ENCODE data around the gene ANO1. TPM values are rescaled to one million over a fixed set of nuclear protein-coding genes. Genes with fewer than 3 reads are reported as not detected.

The ANO1 gene
- total RNA-seq, 1 experiment from 2014 or later = 41.7 TPM

DNA sequence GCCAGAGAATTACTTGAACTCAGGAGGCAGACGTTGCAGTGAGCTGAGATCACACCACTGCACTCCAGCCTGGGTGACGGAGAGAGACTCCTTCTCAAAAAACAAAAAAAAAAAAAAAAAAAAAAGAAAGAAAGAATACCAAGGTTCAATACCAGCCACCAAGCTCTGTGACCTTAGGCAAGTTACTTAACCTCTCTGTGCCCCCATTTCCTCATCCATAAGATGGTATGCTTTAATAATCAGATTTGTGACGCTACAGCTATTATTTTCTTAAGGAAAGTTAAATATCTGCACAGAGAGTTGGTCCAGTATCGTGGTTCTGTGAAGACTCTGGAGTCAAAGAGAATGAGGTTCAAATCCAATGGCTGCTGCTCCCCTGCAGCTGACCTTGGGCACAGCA lies 67.7 kb downstream of the ANO1 start:
- Histone ChIP-seq H2AFZ (ENCODE audit: low read depth, low read length, poor library complexity, severe bottlenecking) (no peak overlapping the region), H4K20me1 (ENCODE audit: insufficient read depth) (no peaks in the 10 kb centered on the region), H3K9ac (ENCODE audit: low read length) (no peak overlapping the region), H3K4me3 (replicated peaks in 1 of 2; ENCODE audit: low read depth in 1 of 2, low read length in 2 of 2) (no peak overlapping the region), H3K27me3 (ENCODE audit: insufficient read depth, low read length) (no peaks in the 10 kb centered on the region), H3K27ac (ENCODE audit: low read depth, low read length) (no peak overlapping the region), H3K79me2 (ENCODE audit: insufficient read depth, low read length) (no peaks in the 10 kb centered on the region), H3K36me3 (ENCODE audit: control insufficient read depth in 1 of 2, insufficient read depth in 2 of 2, low read length in 2 of 2) (no peaks in the 10 kb centered on the region; a peak in 1 of 4 replicates), H3K9me2 (ENCODE audit: insufficient read depth) (no peaks in the 10 kb centered on the region), H3K4me1 (ENCODE audit: control insufficient read depth in 1 of 2, insufficient read depth in 2 of 2, low read length in 2 of 2) (peaks cover 14 to 22% of the 10 kb centered on the region in 2 experiments), H3K9me3 (ENCODE audit: control insufficient read depth in 1 of 2, insufficient read depth in 1 of 2, low read depth in 1 of 2, low read length in 2 of 2) (no peaks in the 10 kb centered on the region), H3K4me2 (ENCODE audit: low read length) (no peak overlapping the region)
- BruUV-seq (replicated peaks) = no TSS peak
- DNase-seq (ENCODE audit: low read depth, low spot score) (no peak), ATAC-seq (no peak)
- POLR2A ChIA-PET = no interaction called here
- RAD21 ChIA-PET (ENCODE audit: low non-redundant PET in 1 of 2, low total read pairs in 2 of 2, uncharacterized antibody in 2 of 2, unreplicated experiment in 2 of 2) = no interaction called here
- TF ChIP-seq, protein P1, sequence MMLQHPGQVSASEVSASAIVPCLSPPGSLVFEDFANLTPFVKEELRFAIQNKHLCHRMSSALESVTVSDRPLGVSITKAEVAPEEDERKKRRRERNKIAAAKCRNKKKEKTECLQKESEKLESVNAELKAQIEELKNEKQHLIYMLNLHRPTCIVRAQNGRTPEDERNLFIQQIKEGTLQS (IDR thresholded peaks at IDR 0.05) = no peak
- TF ChIP-seq EZH2 (IDR thresholded peaks at IDR 0.05) (no peak), EGR1 (IDR thresholded peaks at IDR 0.05; ENCODE audit: low read depth) (no peak), TCF7L2 (IDR thresholded peaks at IDR 0.05; ENCODE audit: borderline replicate concordance, extremely low read depth, insufficient read depth, insufficient read length) (no peak), FOSL1 (IDR thresholded peaks at IDR 0.05; ENCODE audit: low read depth) (no peak), ZNF274 (IDR thresholded peaks at IDR 0.05; ENCODE audit: low read depth, low read length) (no peak), SRF (IDR thresholded peaks at IDR 0.05; ENCODE audit: low read depth) (no peak), ELF1 (IDR thresholded peaks at IDR 0.05; ENCODE audit: borderline replicate concordance, low read depth) (no peak), SIN3A (IDR thresholded peaks at IDR 0.05; ENCODE audit: low read depth) (no peak), YY1 (IDR thresholded peaks at IDR 0.05; ENCODE audit: extremely low read depth, insufficient replicate concordance, low read depth, low read length) (no peak), EZH2phosphoT487 (IDR thresholded peaks at IDR 0.05; ENCODE audit: borderline replicate concordance) (no peak), POLR2A (IDR thresholded peaks at IDR 0.05; ENCODE audit: borderline replicate concordance, extremely low read depth, insufficient read depth, insufficient read length) (no peak), RAD21 (IDR thresholded peaks at IDR 0.05; ENCODE audit: low read depth) (no peak)
- TF ChIP-seq, protein P2, sequence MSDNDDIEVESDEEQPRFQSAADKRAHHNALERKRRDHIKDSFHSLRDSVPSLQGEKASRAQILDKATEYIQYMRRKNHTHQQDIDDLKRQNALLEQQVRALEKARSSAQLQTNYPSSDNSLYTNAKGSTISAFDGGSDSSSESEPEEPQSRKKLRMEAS (IDR thresholded peaks at IDR 0.05) = no peak
- TF ChIP-seq, protein P3, sequence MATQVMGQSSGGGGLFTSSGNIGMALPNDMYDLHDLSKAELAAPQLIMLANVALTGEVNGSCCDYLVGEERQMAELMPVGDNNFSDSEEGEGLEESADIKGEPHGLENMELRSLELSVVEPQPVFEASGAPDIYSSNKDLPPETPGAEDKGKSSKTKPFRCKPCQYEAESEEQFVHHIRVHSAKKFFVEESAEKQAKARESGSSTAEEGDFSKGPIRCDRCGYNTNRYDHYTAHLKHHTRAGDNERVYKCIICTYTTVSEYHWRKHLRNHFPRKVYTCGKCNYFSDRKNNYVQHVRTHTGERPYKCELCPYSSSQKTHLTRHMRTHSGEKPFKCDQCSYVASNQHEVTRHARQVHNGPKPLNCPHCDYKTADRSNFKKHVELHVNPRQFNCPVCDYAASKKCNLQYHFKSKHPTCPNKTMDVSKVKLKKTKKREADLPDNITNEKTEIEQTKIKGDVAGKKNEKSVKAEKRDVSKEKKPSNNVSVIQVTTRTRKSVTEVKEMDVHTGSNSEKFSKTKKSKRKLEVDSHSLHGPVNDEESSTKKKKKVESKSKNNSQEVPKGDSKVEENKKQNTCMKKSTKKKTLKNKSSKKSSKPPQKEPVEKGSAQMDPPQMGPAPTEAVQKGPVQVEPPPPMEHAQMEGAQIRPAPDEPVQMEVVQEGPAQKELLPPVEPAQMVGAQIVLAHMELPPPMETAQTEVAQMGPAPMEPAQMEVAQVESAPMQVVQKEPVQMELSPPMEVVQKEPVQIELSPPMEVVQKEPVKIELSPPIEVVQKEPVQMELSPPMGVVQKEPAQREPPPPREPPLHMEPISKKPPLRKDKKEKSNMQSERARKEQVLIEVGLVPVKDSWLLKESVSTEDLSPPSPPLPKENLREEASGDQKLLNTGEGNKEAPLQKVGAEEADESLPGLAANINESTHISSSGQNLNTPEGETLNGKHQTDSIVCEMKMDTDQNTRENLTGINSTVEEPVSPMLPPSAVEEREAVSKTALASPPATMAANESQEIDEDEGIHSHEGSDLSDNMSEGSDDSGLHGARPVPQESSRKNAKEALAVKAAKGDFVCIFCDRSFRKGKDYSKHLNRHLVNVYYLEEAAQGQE (IDR thresholded peaks at IDR 0.05; ENCODE audit: low read depth) = no peak
- TF ChIP-seq, protein P4, sequence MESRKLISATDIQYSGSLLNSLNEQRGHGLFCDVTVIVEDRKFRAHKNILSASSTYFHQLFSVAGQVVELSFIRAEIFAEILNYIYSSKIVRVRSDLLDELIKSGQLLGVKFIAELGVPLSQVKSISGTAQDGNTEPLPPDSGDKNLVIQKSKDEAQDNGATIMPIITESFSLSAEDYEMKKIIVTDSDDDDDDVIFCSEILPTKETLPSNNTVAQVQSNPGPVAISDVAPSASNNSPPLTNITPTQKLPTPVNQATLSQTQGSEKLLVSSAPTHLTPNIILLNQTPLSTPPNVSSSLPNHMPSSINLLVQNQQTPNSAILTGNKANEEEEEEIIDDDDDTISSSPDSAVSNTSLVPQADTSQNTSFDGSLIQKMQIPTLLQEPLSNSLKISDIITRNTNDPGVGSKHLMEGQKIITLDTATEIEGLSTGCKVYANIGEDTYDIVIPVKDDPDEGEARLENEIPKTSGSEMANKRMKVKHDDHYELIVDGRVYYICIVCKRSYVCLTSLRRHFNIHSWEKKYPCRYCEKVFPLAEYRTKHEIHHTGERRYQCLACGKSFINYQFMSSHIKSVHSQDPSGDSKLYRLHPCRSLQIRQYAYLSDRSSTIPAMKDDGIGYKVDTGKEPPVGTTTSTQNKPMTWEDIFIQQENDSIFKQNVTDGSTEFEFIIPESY (IDR thresholded peaks at IDR 0.05; ENCODE audit: extremely low read depth, insufficient replicate concordance, low read length) = no peak
- CTCF ChIA-PET = no interaction called here
- intact Hi-C loops (cut with micrococcal nuclease) = no loop called here

Data from HCT116 (cell line).